Breast epithelium (tissue), 4 donors: ENCODE data around the gene OR6M1. TPM values are rescaled to one million over a fixed set of nuclear protein-coding genes. Genes with fewer than 3 reads are reported as not detected.

Source experiments
- DNase-seq, 2 donors: peaks; one replicate each; pipeline ENCODE4 v3.0.0-alpha.2; 2019; ENCODE audit warnings: low spot score in 2 of 2
- H3K27ac ChIP-seq, 2 donors: fragments of 200-600 bp; sonication (generic) in 1 of 2; one replicate each; pipeline ENCODE4 v1.5.1; 2016 to 2019; ENCODE audit warnings: mild to moderate bottlenecking in 1 of 2
- H3K27me3 ChIP-seq, 2 donors: fragments of 200-600 bp; sonication (generic) in 1 of 2; one replicate each; pipeline versions ENCODE4 v1.5.1 to v1.6.0; 2017 to 2019; ENCODE audit warnings: control low read depth in 1 of 2, mild to moderate bottlenecking in 1 of 2
- H3K36me3 ChIP-seq: fragments of 200-600 bp; one replicate; pipeline ENCODE4 v1.5.1; 2019
- H3K4me1 ChIP-seq, 2 donors: fragments of 200-600 bp; sonication (generic); one replicate each; pipeline ENCODE4 v1.5.1; 2016 to 2019; ENCODE audit warnings: control low read depth in 1 of 2
- H3K4me3 ChIP-seq, 3 donors: fragments of 200-600 bp; sonication (generic); 1 replicate in 2 of 3; 2 replicates in 1 of 3; pipeline ENCODE4 v1.5.1; 2016 to 2019; ENCODE audit warnings: mild to moderate bottlenecking in 3 of 3, moderate library complexity in 2 of 3
- H3K9me3 ChIP-seq, 2 donors: fragments of 200-600 bp; sonication (generic) in 1 of 2; one replicate each; pipeline ENCODE4 v1.5.1; 2016 to 2019; ENCODE audit warnings: control low read depth in 1 of 2
- POLR2A ChIP-seq: fragments of 450-650 bp; IDR thresholded peaks from one replicate; pipeline ENCODE4 v1.6.1; 2016; ENCODE audit warnings: antibody characterized with exemption, mild to moderate bottlenecking, moderate library complexity
- POLR2AphosphoS5 ChIP-seq, 3 donors: sonication (generic); formaldehyde crosslinking; IDR thresholded peaks; one replicate each; pipeline ENCODE4 v1.6.1; 2017; ENCODE audit warnings: antibody characterized with exemption in 3 of 3
- intact Hi-C: fragments of 100-400 bp; cut with DNase I; formaldehyde crosslinking; loops from one replicate; pipeline ENCODE4 v1.15.1; 2023; ENCODE audit warnings: low total_unique reads
- total RNA-seq, 3 donors: library from RNA; depleted of rRNA; stranded (reverse); fragments of >200 nt; gene quantifications; one replicate each; pipeline ENCODE4 v1.1.0, GENCODE V29; 2016
- TF ChIP-seq, protein P1 (sequence below), 3 donors: fragments of 450-650 bp; IDR thresholded peaks; one replicate each; pipeline ENCODE4 v1.5.1; 2016 to 2017; ENCODE audit warnings: antibody characterized with exemption in 3 of 3, mild to moderate bottlenecking in 3 of 3, moderate library complexity in 3 of 3

Gene OR6M1
- total RNA-seq, 3 donors from 2014 or later = not detected

GRCh38 chr11:123762422-123762821 is 43.7 kb downstream of the OR6M1 start:
- intact Hi-C loops = no loop called here
- DNase-seq = no peak
- no peaks in the 10 kb centered on the region for H3K36me3 ChIP-seq

DNA sequence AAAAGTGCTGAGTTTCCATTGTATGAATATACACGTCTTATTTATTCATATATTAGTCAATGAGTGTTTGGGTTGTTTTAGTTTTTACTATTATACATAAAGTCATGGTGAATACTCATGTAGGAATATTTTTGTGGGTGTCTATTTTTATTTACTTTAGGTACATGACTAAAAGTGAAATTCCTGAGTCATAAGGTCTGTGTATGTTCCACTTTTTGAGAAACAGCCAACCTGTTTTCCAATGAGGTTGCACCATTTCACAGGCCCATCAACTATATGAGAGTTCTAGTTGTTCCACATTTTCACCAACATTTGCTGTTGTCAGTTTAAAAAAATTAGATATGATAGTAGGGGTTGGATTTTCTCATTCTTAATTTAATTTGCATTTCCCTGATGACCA is 45.3 kb downstream of the OR6M1 start:
- no peak for DNase-seq
- no peaks in the 10 kb centered on the region for H3K36me3 ChIP-seq
- peaks cover 14% of the 10 kb centered on the region in 2 donors for H3K9me3 ChIP-seq
- H3K4me3 ChIP-seq = no peak overlapping the region
- H3K27me3 ChIP-seq = no peaks in the 10 kb centered on the region
- TF ChIP-seq POLR2A (no peak), POLR2AphosphoS5 (IDR thresholded peaks at IDR 0.05) (no peak)
- TF ChIP-seq, protein P1, sequence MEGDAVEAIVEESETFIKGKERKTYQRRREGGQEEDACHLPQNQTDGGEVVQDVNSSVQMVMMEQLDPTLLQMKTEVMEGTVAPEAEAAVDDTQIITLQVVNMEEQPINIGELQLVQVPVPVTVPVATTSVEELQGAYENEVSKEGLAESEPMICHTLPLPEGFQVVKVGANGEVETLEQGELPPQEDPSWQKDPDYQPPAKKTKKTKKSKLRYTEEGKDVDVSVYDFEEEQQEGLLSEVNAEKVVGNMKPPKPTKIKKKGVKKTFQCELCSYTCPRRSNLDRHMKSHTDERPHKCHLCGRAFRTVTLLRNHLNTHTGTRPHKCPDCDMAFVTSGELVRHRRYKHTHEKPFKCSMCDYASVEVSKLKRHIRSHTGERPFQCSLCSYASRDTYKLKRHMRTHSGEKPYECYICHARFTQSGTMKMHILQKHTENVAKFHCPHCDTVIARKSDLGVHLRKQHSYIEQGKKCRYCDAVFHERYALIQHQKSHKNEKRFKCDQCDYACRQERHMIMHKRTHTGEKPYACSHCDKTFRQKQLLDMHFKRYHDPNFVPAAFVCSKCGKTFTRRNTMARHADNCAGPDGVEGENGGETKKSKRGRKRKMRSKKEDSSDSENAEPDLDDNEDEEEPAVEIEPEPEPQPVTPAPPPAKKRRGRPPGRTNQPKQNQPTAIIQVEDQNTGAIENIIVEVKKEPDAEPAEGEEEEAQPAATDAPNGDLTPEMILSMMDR (IDR thresholded peaks at IDR 0.05) = no peak
- no peaks in the 10 kb centered on the region for H3K4me1 ChIP-seq
- intact Hi-C loops = no loop called here
- H3K27ac ChIP-seq = no peak overlapping the region

More at GRCh38 chr11:123762422-123762821, 43.7 kb downstream of the OR6M1 start:
- Histone ChIP-seq H3K27ac (no peak overlapping the region), H3K4me3 (no peak overlapping the region), H3K9me3 (peaks cover 14% of the 10 kb centered on the region in 2 donors), H3K4me1 (no peaks in the 10 kb centered on the region), H3K27me3 (no peaks in the 10 kb centered on the region)
- TF ChIP-seq POLR2AphosphoS5 (IDR thresholded peaks at IDR 0.05) = no peak
- TF ChIP-seq, protein P1 (IDR thresholded peaks at IDR 0.05) = no peak
- no peak for TF ChIP-seq POLR2A

- Histone ChIP-seq H3K9me3 (peaks cover 14% of the 10 kb centered on the region in 2 donors), H3K27ac (no peak overlapping the region), H3K36me3 (no peaks in the 10 kb centered on the region), H3K4me3 (no peak overlapping the region), H3K4me1 (no peaks in the 10 kb centered on the region), H3K27me3 (no peaks in the 10 kb centered on the region)
- intact Hi-C loops = no loop called here
- no peak for DNase-seq
- TF ChIP-seq, protein P1 (IDR thresholded peaks at IDR 0.05) = no peak
- TF ChIP-seq POLR2AphosphoS5 (IDR thresholded peaks at IDR 0.05) (no peak), POLR2A (no peak)
These were observed 48.2 kb downstream of the OR6M1 start for GRCh38 chr11:123757976-123758375.

GRCh38 chr11:123755813-123756212 is 50.3 kb downstream of the OR6M1 start:
- no peaks in the 10 kb centered on the region for H3K27me3 ChIP-seq
- no peaks in the 10 kb centered on the region for H3K9me3 ChIP-seq
- H3K27ac ChIP-seq = no peak overlapping the region
- H3K36me3 ChIP-seq = no peaks in the 10 kb centered on the region
- H3K4me3 ChIP-seq = no peak overlapping the region
- no peak for TF ChIP-seq POLR2AphosphoS5 (IDR thresholded peaks at IDR 0.05)
- intact Hi-C loops = no loop called here
- no peak for DNase-seq
- H3K4me1 ChIP-seq = no peaks in the 10 kb centered on the region

Other genes starting within 250 kb of the OR6M1 start
- 1 to 10 TPM; 1.9 to 2.6 (median 1.9) TPM for gene SCN3B, start 151.7 kb downstream of the OR6M1 start, total RNA-seq
- 10 to 100 TPM in 2 of 3 donors, 1 to 10 TPM in 1; 7.0 to 12.9 (median 12.1) TPM for gene ZNF202, start 64.7 kb downstream of the OR6M1 start, total RNA-seq
- gene OR6X1, start 51.8 kb downstream of the OR6M1 start, total RNA-seq = not detected
- gene TMEM225, start 79.3 kb upstream of the OR6M1 start, total RNA-seq = not detected
- not detected for gene OR8D4, start 95.8 kb upstream of the OR6M1 start, total RNA-seq
- not detected for gene OR4D5, start 133.3 kb upstream of the OR6M1 start, total RNA-seq
- not detected for gene OR6T1, start 137.5 kb upstream of the OR6M1 start, total RNA-seq
- gene OR10S1, start 171.4 kb upstream of the OR6M1 start, total RNA-seq = not detected
- gene OR10G6, start 188.8 kb upstream of the OR6M1 start, total RNA-seq = not detected
- gene OR10G4, start 206.6 kb upstream of the OR6M1 start, total RNA-seq = not detected
- not detected for gene OR10G9, start 216.7 kb upstream of the OR6M1 start, total RNA-seq
- gene OR10G8, start 220.4 kb upstream of the OR6M1 start, total RNA-seq = not detected
- not detected for gene OR10G7, start 235.0 kb upstream of the OR6M1 start, total RNA-seq